SHP77 treated with DMSO at 0.1 percent for 48 hours (cell line): ENCODE measurements around the gene CNOT6.

Experiments
- DNase-seq: peaks from one replicate; lab custom pipeline; 2025; lab: John Stamatoyannopoulos, UW

The CNOT6 gene

DNA sequence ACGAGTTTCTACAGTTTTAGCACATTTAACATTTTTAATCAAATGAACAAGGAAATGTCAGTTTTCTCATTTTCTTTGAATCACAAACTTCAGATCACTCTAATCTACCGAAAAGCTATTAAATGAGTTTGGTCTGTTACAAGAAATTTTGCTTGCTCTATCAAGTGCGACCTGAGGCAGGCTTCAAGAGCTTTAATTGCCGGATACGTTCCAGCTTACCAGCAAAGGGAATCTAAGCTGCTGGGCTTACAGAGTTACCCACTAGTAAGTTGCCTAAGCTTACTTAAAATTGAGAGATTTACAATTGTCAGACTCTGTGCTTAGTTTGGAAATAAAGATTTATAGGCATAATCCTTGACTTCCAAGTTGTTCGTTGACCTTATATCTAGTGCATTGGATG is 86.5 kb downstream of the CNOT6 start:
- no peak for DNase-seq

DNA sequence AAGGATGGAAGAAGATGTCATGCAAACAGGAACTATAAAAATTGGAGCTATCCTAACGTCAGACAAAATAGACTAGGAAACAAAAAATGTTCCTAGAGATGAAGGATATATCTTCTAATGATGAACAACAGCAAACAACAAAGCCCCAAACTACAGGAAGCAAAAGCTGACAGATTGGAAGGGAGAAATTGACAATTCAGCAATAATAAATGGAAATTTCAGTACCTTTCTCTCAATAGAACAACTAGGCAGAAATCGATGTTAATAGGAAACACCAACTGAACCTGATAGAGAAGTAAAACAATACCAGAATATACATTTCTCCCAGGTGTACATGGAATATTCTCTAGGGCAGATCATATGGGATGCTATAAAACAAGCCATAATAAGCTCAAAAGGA is 89.6 kb downstream of the CNOT6 start:
- no peak for DNase-seq

DNA sequence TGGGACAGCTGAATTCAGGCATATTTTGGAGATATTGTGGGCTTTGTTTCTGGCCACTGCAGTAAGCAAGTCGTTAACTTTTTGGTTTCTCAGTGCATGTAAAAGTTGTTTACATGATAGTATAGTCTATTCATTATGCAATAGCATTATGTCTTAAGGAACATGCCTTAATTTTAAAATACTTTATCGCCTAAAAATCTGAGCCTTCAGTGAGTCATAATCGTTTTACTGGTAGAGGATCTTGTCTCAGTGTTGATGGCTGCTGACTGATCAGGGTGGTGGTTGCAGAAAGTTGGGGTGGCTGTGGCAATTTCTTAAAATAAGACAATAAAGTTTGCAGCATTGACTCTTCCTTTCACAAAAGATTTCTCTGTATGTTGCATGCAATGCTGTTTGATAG is 92.0 kb downstream of the CNOT6 start:
- DNase-seq, result no peak

DNA sequence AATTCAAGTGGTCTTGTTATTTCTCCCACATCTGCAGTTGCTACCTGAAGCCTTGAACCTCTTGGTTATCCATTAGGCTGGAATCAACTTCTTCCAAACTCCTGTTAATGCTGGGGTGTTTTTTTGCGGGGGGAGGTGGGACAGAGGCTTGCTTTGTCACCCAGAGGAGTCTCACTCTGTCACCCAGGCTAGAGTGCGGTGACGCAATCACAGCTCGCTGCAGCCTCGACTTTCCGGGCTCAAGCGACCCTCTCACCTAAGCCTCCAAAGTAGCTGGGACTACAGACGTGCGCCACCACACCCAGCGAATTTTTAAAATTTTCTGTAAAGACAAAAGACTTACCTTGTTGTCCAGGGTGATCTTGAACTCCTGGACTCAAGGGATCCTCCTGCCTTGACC is 92.7 kb downstream of the CNOT6 start:
- no peak for DNase-seq

DNA sequence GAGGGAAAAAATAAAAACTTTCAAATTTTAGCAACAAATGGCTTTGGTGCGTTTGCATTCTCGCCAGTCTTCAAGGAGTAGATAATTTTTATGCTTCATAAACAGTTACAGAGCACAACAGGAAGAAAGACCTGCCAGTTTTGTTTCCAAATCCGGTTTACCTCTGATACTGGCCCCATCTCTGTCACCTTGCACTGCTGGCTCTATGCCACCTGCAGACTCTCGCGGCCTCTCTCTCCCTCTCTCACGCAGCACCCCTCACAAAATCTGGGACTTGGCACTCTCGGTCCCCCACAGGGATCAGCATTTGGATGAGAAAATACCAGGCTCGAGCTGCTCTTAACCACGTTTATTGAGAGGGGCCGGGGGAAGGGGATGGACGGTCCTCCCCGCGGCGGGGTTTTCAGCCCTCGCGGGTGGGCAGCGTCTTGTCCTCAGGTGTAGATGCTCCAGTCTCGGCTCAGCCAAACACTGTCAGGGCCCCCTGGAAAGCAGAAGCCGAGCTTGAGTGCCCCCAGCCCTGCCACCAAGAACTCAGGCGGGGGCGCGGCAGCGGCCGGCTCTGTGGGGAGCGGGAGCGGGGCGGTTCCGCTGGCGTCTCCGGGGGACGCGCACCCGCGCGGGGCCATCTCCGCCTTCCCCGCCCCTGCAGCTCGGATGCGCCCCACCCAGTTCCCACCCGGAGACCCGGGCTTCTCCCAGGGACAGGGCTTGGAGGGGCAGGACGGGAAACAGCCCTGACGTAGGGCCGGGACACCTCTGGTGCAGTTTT is 95.8 kb downstream of the CNOT6 start:
- no peak for DNase-seq

DNA sequence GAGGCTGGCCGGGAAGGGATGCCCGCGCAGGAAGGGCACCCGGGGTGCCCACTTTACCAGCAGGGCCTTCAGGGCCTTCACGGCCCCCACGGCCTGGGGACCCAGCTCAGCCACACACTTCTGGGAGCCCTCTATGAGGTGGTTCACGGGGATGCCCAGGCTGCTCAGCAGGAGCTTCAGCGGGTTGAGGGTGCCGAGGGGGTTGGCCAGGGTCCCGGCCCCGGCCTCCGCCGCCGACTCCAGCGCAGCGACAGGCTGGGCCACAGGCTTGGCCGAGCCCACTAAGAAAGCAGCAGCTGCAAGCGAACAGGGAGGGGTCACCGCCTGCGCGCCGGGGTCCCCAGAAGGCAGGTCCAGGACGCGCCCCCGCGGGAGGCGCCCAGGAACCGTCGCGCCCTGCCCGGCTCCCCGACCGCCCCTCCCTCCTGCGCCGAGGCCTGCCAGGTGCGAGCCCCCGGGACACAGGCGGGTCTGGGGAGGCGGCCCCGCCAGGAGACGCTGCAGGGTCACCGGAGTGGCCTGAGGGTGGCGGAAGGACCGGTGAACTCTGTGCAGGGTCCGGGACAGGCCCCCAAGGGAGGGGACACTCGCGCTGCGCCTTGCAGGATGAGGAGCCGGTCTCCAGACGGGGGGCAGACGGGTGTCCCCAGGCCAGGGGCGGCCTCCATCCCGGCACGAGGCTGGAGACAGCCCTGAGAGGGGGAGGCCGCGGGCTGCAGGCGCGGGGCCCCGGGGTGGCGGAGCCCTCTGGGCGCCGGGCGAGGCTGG is 96.5 kb downstream of the CNOT6 start:
- no peak for DNase-seq

DNA sequence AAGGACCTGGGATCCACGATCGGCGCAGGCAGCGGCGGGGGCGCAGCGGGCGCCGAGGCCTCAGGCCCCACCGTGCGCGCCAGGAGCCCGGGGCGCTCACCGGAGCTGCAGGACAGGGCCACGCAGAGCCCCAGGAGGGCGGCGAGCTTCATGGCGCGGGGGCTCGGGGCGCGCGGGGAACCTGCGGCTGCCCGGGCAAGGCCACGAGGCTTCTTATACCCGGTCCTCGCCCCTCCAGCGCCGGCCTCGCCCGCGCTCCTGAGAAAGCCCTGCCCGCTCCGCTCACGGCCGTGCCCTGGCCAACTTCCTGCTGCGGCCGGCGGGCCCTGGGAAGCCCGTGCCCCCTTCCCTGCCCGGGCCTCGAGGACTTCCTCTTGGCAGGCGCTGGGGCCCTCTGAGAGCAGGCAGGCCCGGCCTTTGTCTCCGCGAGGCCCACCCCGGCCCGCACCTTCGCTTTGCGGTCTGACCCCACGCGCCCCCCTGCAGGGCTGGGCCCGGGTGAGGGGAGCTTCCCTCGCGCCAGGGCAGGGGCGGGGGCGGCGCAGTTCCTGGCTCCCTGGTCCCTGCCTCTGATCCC is 97.2 kb downstream of the CNOT6 start, which contains the start of gene SCGB3A1:
Gene SCGB3A1, minus strand, starts transcription at position 189 of the 577 bp plus-strand sequence. Its CDS starts 37 bp downstream, at position 152.
- no peak for DNase-seq

DNA sequence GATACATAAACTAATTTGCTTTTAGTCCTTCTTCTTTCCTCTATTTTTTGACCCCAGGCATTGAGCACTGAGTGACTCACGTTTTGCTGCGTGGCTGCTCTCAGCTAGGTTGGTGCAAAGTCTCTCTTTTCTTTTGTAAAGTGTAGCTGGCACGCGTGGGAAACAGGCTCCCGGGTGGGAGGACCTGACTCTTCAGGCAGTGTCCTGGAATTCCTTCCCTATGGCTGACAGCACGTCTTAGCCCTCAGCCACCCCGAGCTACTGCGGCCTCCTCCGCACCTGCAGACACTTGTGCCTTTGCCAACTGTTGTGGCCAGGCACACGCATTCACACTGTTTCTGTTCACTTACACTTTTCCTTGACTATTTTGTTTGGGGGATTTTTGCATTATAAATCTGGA is 98.0 kb downstream of the CNOT6 start:
- DNase-seq, result no peak

DNA sequence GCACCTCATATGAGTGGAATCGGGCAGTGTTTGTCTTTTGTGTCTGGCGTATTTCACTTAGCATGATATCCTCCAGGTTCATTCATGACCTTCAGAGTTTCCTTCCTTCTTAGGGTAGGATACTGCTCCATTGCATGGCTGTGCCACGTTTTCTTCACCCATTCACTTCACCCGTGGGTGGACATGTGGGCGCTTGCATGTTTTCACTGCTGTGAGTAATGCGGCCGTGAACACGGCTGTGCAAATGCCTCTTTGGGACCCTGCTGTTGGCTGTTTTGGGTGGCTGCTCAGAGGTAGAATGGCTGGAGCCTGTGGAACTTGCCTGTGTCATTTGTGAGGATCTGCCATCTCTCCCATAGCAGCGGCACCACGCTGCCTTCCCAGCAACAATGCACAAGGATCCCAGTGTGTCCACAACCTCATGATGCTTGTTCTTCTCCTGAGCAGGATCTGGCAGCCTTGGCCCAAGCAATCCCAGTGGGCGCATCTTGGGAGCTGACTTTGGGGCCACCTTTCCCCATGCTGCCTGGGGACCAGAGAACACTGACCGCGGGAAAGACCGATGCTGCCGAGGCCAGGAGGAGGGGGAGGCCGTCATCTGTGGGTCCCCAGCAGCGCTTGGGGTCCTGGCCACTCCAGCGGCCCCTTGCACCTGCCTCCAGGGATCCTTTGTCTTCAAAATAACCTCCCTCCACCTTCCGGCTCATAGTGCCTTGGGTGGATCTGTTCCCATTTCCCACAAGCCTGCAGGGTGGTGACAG is 99.4 kb downstream of the CNOT6 start:
- DNase-seq, result no peak

DNA sequence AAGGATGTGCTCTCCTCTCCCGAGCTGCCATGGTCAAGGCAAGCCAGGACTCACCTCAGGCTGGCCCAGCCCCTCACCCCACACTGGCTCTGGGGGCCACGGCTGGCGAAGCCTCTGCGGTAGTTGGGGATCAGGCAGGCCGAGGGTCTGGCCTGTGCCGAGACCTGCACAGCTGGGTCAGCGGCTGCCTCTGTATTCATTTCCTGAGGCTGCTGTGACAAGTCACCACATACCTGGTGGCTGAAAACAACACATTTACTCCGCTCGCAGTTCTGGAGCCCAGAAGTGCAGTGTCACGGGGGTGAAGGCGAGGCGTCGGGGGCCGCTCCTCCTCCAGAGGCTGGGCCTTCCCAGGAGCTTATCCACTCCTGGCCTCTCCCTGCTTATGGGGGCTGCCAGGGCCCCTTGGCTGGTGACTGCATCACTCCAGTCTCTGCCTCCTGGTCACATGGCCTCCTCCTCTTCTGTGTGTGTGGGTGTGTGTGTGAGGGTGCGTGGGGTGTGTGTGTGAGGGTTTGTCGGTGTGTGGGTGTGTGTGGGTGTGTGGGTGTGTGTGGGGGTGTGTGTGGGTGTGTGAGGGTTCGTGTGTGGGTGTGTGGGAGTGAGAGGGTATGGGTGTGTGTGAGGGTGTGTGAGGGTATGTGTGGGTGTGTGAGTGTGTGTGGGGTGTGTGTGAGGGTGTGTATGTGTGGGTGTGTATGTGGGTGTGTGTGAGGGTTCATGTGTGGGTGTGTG is 100.3 kb downstream of the CNOT6 start:
- DNase-seq, result no peak

DNA sequence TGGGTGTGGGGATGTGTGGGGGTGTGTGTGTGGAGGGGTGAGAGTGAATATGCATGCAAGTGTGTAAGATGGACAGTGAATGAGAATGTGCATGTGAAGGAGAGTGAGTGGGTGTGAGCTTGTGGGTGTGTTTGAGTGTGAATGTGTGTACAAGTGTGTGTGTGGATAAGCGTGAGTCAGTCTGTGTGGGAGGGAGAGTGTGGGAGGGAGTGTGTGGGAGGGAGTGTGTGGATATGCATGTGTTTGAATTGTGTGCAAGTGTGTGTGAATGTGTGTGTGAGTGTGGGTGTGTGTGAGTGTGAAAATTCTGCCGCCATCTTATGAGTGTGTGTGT is 100.8 kb downstream of the CNOT6 start:
- no peak for DNase-seq

DNA sequence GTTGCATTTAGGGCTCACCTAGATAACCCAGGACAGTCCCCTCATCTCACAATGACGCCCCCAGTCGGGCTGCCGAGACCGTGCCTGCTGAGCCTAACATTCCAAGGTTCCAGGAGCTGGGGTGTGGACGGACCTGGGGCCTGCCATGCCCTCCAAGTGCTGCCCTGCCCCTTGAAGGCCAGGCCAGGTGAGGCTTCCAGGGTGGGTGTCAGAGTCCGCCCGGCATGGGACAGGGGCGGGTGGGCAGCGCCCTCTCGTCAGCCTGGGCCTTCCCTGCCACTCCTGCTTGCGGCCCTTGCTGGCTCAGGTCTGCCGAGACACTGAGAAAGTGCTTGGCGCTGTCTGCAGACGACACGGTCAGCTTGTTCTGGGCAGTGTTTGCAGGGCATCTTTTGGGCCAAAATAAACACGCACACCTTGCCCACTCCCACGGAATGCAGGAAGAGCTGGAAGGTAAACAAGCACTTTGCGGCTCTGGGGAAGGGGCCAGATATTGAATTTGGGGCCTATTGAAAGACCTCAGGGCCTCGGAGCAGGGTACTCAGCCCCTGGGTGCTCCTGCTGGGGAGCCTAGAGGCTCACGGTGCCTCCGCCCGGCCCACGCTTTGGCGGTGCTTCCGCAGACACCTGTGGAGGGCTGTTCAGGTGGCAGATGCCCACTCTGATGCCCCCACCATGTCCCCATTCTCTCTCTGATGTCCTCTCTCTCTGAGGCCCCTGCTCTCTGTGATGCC is 101.4 kb downstream of the CNOT6 start:
- no peak for DNase-seq

DNA sequence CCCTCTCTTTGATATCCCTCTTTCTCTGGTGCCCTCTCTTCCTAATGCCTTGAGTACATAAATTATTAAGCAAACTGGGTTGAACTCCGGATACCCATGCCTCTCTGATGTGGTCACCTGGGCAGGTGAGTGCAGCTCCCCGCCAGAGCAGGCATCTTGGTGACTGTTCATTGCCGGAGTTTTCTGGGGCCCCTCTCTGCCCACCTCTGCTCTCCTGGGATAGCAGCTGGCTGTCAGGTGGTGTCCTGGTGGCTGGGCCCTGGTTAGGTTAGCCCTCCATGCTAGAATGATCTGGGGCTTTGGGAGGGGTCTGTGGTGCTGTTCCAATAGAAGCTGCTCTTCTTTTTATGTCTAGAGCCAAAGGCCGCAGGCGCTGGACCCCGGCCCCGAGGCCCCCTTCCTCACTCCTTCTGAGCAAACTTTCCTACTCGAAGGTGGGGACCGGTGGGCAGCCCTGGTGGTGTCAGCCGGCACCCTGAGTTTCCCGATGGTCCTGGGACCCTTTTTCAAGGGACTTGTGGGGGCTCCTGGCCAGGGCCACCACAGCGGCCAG is 102.0 kb downstream of the CNOT6 start:
- no peak for DNase-seq

DNA sequence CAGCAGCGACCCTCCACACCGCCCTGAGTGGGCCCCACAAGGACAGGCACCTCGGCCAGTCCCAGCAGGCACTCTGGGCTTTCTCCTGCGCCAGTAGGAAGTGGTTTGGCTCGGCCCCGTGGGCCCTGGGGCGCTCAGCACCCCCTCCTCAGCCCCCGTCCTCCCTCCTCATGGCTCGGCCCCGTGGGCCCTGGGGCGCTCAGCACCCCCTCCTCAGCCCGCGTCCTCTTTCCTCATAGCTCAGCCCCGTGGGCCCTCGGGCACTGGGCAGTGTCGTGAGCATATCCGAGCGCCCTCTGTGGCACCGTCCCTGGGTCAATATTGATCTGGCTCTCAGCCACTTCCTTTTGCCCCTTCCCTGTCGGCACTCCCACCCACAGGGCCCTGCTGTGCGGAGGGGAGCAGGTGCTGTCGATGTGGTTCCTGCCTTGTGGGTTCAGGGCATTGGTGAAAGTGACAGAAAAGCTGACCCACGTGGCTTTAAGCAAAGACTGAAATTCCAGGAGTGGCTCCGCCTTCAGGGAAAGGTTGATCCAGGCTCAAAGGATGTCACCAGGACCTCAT is 102.6 kb downstream of the CNOT6 start:
- DNase-seq, result no peak

DNA sequence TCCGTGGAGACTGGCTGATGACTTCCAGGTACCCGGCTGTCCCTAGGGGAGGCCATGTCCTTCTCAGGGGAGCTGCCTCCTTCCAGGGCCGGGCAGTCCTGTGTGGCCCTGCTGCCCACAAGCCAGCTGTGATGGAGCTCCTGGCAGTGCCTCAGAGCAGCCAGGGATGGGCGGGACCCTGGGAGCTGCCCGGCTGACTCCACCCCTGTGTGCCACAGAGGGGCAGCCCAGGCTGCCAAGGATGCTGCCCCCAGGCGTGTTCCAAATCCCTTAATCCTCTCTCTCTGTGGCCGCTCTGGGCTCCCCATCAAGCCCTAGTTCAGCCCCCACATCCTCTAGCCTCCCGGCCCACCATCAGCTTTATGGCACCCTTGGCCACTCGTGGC is 104.1 kb downstream of the CNOT6 start:
- DNase-seq, result no peak

DNA sequence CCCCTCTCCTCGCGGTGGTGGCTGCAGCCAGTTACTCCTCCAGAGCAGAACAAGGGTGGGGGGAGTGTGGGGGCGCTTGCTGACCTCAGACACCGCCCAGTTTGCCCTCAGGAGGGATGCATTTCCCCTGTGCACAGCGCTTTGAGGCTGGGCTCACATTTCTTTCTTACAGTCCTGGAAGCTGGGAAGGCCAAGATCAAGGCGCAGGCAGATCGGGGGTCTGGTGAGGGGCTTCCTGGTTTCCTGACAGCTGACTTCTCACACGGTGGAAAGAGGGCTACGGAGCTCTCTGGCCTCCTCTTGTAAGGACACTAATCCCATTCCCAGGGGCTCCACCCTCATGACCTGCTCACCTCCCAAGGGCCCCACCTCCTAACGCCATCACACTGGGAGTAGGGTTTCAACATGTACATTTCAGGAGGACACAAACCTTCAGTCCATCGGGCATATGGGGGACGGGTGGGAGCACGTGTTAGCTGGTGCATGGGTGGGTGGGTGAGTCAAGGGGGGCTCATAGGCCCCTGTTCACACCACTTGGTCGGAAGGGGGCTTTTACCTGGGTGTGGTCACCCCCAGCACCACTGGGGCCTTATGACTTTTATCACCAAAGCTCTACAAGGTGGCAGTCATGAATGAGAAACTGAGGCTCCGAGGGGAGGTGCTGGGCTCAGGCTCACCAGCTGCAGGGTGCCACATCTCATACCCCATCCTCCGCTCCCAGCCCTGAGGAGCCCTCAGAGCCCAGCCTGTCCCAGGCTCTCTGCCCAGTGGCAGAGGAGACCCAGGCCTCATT is 104.8 kb downstream of the CNOT6 start:
- DNase-seq, result no peak

DNA sequence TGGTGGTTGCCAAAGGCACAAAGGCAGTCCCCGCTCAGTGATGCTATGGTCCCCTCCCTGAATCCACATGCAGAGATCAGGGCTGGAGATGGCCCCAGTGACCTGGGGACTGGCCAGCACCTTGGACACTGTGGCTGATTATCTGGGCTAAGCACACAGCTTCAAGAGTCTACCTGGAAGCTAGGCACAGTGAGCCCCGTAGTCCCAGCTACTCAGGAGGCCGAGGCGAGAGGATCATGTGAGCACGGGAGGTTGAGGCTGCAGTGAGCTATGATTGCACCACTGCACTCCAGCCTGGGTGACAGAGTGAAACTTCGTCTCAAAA is 105.4 kb downstream of the CNOT6 start:
- DNase-seq, result no peak

DNA sequence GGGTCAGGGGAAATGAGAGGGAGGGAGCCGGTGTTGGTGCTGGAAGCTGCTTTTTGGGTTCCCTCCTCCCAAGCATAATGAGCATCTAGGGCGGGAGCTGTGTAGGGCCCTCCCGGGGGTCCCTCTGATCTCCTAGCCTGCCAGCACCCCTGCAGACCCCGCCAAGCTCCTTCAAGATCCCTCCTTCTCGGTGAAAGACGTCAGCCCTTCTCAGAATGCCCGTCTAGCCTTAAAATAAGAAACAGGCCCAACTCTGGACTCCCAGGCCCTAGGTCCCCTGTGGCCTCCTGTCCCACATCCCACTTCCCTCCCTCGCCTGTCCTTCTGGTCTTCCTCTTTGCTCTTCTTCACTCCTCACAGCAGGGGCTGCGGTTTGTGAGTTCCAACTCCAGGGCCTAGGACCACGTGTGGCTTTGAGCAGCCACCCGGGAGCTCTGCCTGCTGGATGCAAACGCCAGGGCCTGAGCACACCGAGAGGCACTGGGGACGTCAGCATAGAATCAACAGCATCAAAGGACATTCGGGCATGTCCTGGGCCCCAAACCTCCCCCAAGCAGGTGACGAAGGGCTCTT is 105.9 kb downstream of the CNOT6 start:
- DNase-seq, result no peak

DNA sequence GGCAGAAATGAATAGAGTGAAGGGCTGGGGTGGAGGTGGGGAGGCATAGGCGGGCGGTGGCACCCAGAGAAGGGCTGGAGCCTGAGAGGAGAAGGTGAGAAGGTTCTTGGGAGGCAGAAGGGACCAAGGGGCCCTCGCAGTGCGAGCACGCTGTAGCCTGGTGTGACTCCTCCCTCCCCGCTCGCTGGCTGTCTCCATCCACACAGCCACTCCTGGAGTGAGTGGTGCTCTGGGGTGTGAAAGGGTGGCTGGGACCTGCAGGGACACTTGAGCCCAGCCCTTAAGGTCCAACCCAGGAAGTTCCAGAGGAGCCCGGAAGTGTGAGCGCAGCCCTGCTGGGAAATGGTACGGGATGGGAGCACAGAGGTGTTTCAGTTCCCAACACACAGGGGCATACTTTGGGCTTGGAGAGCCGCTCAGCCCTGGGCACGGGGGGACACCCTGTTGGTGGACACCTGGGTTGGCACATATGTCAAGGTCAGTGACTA is 106.4 kb downstream of the CNOT6 start:
- no peak for DNase-seq
